ENCODE measurements around the gene NCOR1. TPM values are rescaled to one million over a fixed set of nuclear protein-coding genes. Genes with fewer than 3 reads are reported as not detected.

Gene NCOR1
- polyA plus RNA-seq, 1 of the 3 experiments (the other 2 are of a cell fraction): 42.1 TPM

GRCh38 chr17:16013943-16014407 lies 201.4 kb downstream of the NCOR1 start (continued):
- TF ChIP-seq SIN3A (IDR thresholded peaks at IDR 0.05; ENCODE audit: borderline replicate concordance, low read depth, low read length): no peak
- no peak for TF ChIP-seq MAX (IDR thresholded peaks at IDR 0.05; ENCODE audit: low read depth)
- no peak for TF ChIP-seq MXI1 (IDR thresholded peaks at IDR 0.05; ENCODE audit: low read depth, low read length)
- TF ChIP-seq RXRA (IDR thresholded peaks at IDR 0.05; ENCODE audit: borderline replicate concordance, low read depth): no peak
- no peak for TF ChIP-seq NFIC (IDR thresholded peaks at IDR 0.05; ENCODE audit: borderline replicate concordance)
- TF ChIP-seq MEF2A (IDR thresholded peaks at IDR 0.05; ENCODE audit: borderline replicate concordance, low read depth): no peak

GRCh38 chr17:16007439-16007838 lies 207.9 kb downstream of the NCOR1 start:
- DNase-seq: no peak
- H3K4me3 ChIP-seq (ENCODE audit: low read depth in 2 of 2, low read length in 1 of 2): no peak overlapping the region
- no peaks in the 10 kb centered on the region for H4K20me1 ChIP-seq (ENCODE audit: insufficient read depth)
- peaks cover 16% of the 10 kb centered on the region for H3F3A ChIP-seq (replicated peaks; ENCODE audit: insufficient read depth)
- TF ChIP-seq TEAD4 (IDR thresholded peaks at IDR 0.05; ENCODE audit: borderline replicate concordance, insufficient read depth) (no peak), TCF12 (IDR thresholded peaks at IDR 0.05) (no peak), SIN3A (IDR thresholded peaks at IDR 0.05; ENCODE audit: borderline replicate concordance, low read depth, low read length) (no peak), RXRA (IDR thresholded peaks at IDR 0.05; ENCODE audit: borderline replicate concordance, low read depth) (no peak), POLR2AphosphoS5 (IDR thresholded peaks at IDR 0.05; ENCODE audit: low read depth, low read length) (no peak), REST (IDR thresholded peaks at IDR 0.05; ENCODE audit: low read depth, low read length) (no peak), NRF1 (IDR thresholded peaks at IDR 0.05; ENCODE audit: low read depth, low read length) (no peak), GATA2 (CRISPR knock-in tag; IDR thresholded peaks at IDR 0.05) (no peak), JUND (IDR thresholded peaks at IDR 0.05) (no peak), GABPA (IDR thresholded peaks at IDR 0.05; ENCODE audit: low read depth) (no peak), RCOR1 (IDR thresholded peaks at IDR 0.05; ENCODE audit: low read length) (no peak), ZBTB33 (IDR thresholded peaks at IDR 0.05; ENCODE audit: borderline replicate concordance, low read depth) (no peak), MAX (IDR thresholded peaks at IDR 0.05; ENCODE audit: low read depth) (no peak), USF2 (IDR thresholded peaks at IDR 0.05; ENCODE audit: borderline replicate concordance, low read depth, low read length) (no peak), YY1 (IDR thresholded peaks at IDR 0.05; ENCODE audit: low read depth) (no peak), ELF1 (IDR thresholded peaks at IDR 0.05) (no peak), MEF2A (IDR thresholded peaks at IDR 0.05; ENCODE audit: borderline replicate concordance, low read depth) (no peak)
- no peak overlapping the region for H3K27ac ChIP-seq (ENCODE audit: low read depth in 2 of 2, low read length in 1 of 2)
- peaks cover 84 to 85% of the 10 kb centered on the region in 2 experiments for H3K36me3 ChIP-seq (replicated peaks in 1 of 2; ENCODE audit: control insufficient read depth in 1 of 2, insufficient read depth in 2 of 2, low read length in 1 of 2)
- H3K4me2 ChIP-seq: no peak overlapping the region
- ChIA-PET POLR2A (no interaction called here), CTCF (no interaction called here)
- no peaks in the 10 kb centered on the region for H3K4me1 ChIP-seq (ENCODE audit: control insufficient read depth in 1 of 2, insufficient read depth in 2 of 2, low read depth in 1 of 2, low read length in 1 of 2)
- no peak overlapping the region for H2AFZ ChIP-seq (ENCODE audit: low read depth)
- H3K9me2 ChIP-seq: no peaks in the 10 kb centered on the region
- no peak overlapping the region for H3K9ac ChIP-seq
- 87% methylated on average over 3 of the region's 3 CpGs for WGBS (ENCODE audit: low lambda C conversion rate)
- peaks cover 42% of the 10 kb centered on the region for H3K79me2 ChIP-seq (ENCODE audit: insufficient read depth)
- no peaks in the 10 kb centered on the region; the same call in 1 of the 2 replicates for H3K9me3 ChIP-seq
- H3K27me3 ChIP-seq (ENCODE audit: insufficient read depth): no peaks in the 10 kb centered on the region
